GM23338 (cell line): Measurements from ENCODE around the gene KRTAP9-2.

Experiments
- CREB1 ChIP-seq: fragments of 250-450 bp; sonication (Bioruptor Pico); IDR thresholded peaks from 2 replicates; pipeline ENCODE4 v1.5.0; 2020; ENCODE audit warnings: low read depth, mild to moderate bottlenecking, moderate library complexity
- ETS1 ChIP-seq: IDR thresholded peaks from 2 replicates; pipeline ENCODE4 v1.6.1; 2016; ENCODE audit warnings: antibody characterized with exemption
- EZH2 ChIP-seq: fragments of 200-600 bp; sonication (generic); IDR thresholded peaks from one replicate; pipeline ENCODE4 v1.8.0; 2017; ENCODE audit warnings: antibody characterized with exemption, mild to moderate bottlenecking, low read depth; ENCODE audit not compliant: unreplicated experiment
- EZH2phosphoT487 ChIP-seq: fragments of 200-600 bp; sonication (generic); IDR thresholded peaks from one replicate; pipeline ENCODE4 v1.8.1; 2018; ENCODE audit warnings: antibody characterized with exemption; ENCODE audit not compliant: unreplicated experiment
- JUNB ChIP-seq: IDR thresholded peaks from one replicate; pipeline ENCODE4 v1.6.1; 2016; ENCODE audit warnings: antibody characterized with exemption; ENCODE audit not compliant: unreplicated experiment
- NANOG ChIP-seq: IDR thresholded peaks from 2 replicates; pipeline ENCODE4 v1.6.1; 2016; ENCODE audit warnings: antibody characterized with exemption, borderline replicate concordance
- POLR2AphosphoS5 ChIP-seq: IDR thresholded peaks from 2 replicates; pipeline ENCODE4 v1.6.1; 2016; ENCODE audit warnings: antibody characterized with exemption, low read depth
- STAT1 ChIP-seq: IDR thresholded peaks from one replicate; pipeline ENCODE4 v1.6.1; 2016; ENCODE audit warnings: antibody characterized with exemption; ENCODE audit not compliant: unreplicated experiment
- ZNF331 ChIP-seq: fragments of 250-450 bp; sonication (Bioruptor Pico); IDR thresholded peaks from 2 replicates; pipeline ENCODE4 v1.5.0; 2020; ENCODE audit warnings: low read depth, mild to moderate bottlenecking, moderate library complexity
- ZNF462 ChIP-seq: fragments of 250-450 bp; sonication (Bioruptor Pico); IDR thresholded peaks from 2 replicates; pipeline ENCODE4 v1.5.0; 2020; ENCODE audit warnings: mild to moderate bottlenecking, moderate library complexity
- TF ChIP-seq, protein P1 (sequence below): IDR thresholded peaks from one replicate; pipeline ENCODE4 v1.6.1; 2018; ENCODE audit warnings: antibody characterized with exemption; ENCODE audit not compliant: unreplicated experiment
- TF ChIP-seq, protein P2 (sequence below), 2 experiments: fragments of 200-600 bp in 1 of 2; sonication (generic) in 1 of 2; conservative IDR thresholded peaks; 2 replicates each; pipeline versions ENCODE4 v1.5.1 to v1.6.1; 2016 to 2017; ENCODE audit warnings: antibody characterized with exemption in 2 of 2, low read depth in 2 of 2, mild to moderate bottlenecking in 2 of 2, moderate library complexity in 1 of 2

DNA sequence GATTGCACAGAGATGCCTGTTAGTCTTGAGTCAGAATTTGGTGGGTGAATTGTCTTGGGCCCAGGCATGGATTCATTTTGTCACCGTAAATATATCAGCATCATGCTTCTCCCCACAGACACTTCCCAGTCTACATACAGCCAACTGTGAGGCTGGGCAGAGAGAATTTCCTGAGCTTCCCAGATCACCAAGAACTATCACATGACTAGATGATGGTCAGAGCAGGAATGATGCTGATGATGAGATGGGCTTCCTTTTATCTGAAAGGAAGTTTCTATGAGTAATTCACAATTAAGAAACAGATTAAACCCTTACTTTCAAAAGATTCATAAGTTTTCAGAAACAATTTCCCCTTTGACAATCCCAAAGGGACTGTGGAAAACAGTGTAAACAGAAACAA, 28.4 kb downstream of the KRTAP9-2 start:
- TF ChIP-seq POLR2AphosphoS5 (no peak), EZH2 (no peak), EZH2phosphoT487 (no peak), CREB1 (no peak), JUNB (no peak), STAT1 (no peak), ETS1 (no peak), ZNF462 (CRISPR knock-in tag) (no peak), ZNF331 (CRISPR knock-in tag) (no peak), NANOG (no peak)
- TF ChIP-seq, protein P1, sequence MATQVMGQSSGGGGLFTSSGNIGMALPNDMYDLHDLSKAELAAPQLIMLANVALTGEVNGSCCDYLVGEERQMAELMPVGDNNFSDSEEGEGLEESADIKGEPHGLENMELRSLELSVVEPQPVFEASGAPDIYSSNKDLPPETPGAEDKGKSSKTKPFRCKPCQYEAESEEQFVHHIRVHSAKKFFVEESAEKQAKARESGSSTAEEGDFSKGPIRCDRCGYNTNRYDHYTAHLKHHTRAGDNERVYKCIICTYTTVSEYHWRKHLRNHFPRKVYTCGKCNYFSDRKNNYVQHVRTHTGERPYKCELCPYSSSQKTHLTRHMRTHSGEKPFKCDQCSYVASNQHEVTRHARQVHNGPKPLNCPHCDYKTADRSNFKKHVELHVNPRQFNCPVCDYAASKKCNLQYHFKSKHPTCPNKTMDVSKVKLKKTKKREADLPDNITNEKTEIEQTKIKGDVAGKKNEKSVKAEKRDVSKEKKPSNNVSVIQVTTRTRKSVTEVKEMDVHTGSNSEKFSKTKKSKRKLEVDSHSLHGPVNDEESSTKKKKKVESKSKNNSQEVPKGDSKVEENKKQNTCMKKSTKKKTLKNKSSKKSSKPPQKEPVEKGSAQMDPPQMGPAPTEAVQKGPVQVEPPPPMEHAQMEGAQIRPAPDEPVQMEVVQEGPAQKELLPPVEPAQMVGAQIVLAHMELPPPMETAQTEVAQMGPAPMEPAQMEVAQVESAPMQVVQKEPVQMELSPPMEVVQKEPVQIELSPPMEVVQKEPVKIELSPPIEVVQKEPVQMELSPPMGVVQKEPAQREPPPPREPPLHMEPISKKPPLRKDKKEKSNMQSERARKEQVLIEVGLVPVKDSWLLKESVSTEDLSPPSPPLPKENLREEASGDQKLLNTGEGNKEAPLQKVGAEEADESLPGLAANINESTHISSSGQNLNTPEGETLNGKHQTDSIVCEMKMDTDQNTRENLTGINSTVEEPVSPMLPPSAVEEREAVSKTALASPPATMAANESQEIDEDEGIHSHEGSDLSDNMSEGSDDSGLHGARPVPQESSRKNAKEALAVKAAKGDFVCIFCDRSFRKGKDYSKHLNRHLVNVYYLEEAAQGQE: no peak
- TF ChIP-seq, protein P2, sequence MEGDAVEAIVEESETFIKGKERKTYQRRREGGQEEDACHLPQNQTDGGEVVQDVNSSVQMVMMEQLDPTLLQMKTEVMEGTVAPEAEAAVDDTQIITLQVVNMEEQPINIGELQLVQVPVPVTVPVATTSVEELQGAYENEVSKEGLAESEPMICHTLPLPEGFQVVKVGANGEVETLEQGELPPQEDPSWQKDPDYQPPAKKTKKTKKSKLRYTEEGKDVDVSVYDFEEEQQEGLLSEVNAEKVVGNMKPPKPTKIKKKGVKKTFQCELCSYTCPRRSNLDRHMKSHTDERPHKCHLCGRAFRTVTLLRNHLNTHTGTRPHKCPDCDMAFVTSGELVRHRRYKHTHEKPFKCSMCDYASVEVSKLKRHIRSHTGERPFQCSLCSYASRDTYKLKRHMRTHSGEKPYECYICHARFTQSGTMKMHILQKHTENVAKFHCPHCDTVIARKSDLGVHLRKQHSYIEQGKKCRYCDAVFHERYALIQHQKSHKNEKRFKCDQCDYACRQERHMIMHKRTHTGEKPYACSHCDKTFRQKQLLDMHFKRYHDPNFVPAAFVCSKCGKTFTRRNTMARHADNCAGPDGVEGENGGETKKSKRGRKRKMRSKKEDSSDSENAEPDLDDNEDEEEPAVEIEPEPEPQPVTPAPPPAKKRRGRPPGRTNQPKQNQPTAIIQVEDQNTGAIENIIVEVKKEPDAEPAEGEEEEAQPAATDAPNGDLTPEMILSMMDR (conservative IDR thresholded peaks at IDR 0.05; ENCODE audit: low read depth in 2 of 2): no peak
